ENCODE data around the gene COL1A2. TPM values are rescaled to one million over a fixed set of nuclear protein-coding genes. Genes with fewer than 3 reads are reported as not detected.

Gene COL1A2
- total and polyA plus RNA-seq, 2 of the 8 experiments (the other 6 are each of a cell fraction or from before 2014, with no cell fraction given), result 45.2 to 87.2 TPM

DNA sequence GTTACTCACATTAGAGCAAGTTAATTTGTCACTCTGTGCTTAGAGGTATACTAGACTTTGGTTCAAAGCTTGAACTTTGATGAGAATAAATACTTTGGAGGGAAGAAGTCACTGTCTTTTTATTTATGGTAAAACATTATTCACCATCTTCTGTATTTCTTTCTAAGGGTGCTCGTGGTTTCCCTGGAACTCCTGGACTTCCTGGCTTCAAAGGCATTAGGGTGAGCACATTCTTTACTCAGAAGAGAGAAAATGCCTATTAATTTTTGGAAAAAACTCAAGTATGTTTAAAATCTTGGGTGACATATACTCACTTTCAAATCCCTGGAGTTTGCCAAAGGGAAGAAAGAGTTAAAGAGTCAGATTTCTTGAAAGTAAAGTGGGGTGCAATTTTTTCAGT is 10.8 kb downstream of the COL1A2 start:
- H2AK5ac ChIP-seq (ENCODE audit: low read depth, low read length), result no peak overlapping the region
- no peak overlapping the region for H2BK20ac ChIP-seq (ENCODE audit: low read length)
- FAIRE-seq (no peak), DNase-seq (ENCODE audit: low read depth in 1 of 2, low spot score in 2 of 2) (no peak)
- no peak overlapping the region for H2BK12ac ChIP-seq (ENCODE audit: low read depth, low read length)
- no peaks in the 10 kb centered on the region for H3K4me1 ChIP-seq (replicated peaks in 1 of 4; ENCODE audit: control insufficient read depth in 3 of 4, insufficient read depth in 4 of 4, low read length in 3 of 4)
- POLR2A ChIA-PET (ENCODE audit: partially characterized antibody), result no interaction called here
- H3K18ac ChIP-seq (ENCODE audit: extremely low read depth, low read length), result no peak overlapping the region
- no peak overlapping the region for H3K56ac ChIP-seq (replicated peaks; ENCODE audit: insufficient read length, low read depth, low read length)
- no peak overlapping the region for H3K14ac ChIP-seq (ENCODE audit: insufficient read length)
- H4K20me1 ChIP-seq (replicated peaks in 1 of 2; ENCODE audit: control insufficient read depth in 1 of 2, insufficient read depth in 2 of 2, low read length in 2 of 2), result no peaks in the 10 kb centered on the region
- H4K91ac ChIP-seq (replicated peaks; ENCODE audit: insufficient read length, low read length), result no peak overlapping the region
- no peak overlapping the region for H2BK120ac ChIP-seq (replicated peaks; ENCODE audit: low read depth, low read length)
- no peaks in the 10 kb centered on the region for H3K9me3 ChIP-seq (ENCODE audit: insufficient read depth in 2 of 2, low read depth in 1 of 2, low read length in 1 of 2)
- no peaks in the 10 kb centered on the region for H3K27me3 ChIP-seq (replicated peaks in 1 of 4; ENCODE audit: control insufficient read depth in 3 of 4, extremely low read depth in 1 of 4, insufficient read depth in 3 of 4, low read length in 3 of 4)
- no peak overlapping the region for H2BK15ac ChIP-seq (ENCODE audit: low read length)
- 73% methylated on average over 1 of the region's 1 CpG; no CpG with 5 or more reads in 1 of the 2 experiments for WGBS, 2 experiments (ENCODE audit: extremely low coverage in 1 of 2, insufficient coverage in 1 of 2, insufficient read length in 1 of 2, insufficient replicate concordance in 2 of 2, low coverage in 1 of 2, low lambda C conversion rate in 2 of 2, missing lambda C conversion rate in 1 of 2)
- no peak overlapping the region for H3K23ac ChIP-seq (ENCODE audit: insufficient read length)
- H3K9ac ChIP-seq (replicated peaks in 1 of 4; ENCODE audit: extremely low read depth in 1 of 4, low read depth in 3 of 4, low read length in 3 of 4), result no peak overlapping the region
- no peak overlapping the region for H3K27ac ChIP-seq (ENCODE audit: low read depth, low read length)
- H2AFZ ChIP-seq (ENCODE audit: low read length), result no peak overlapping the region
- CTCF ChIA-PET (ENCODE audit: partially characterized antibody), result interaction anchor here (0.7 to 1.0 kb wide), 2 partner anchors 10 to 109 kb away, joined by 3 to 4 read pairs; no protein-coding TSS in a partner anchor
- no peak overlapping the region for H3K4ac ChIP-seq (replicated peaks; ENCODE audit: insufficient read length, low read depth, low read length)
- no peaks in the 10 kb centered on the region for H3K79me2 ChIP-seq (ENCODE audit: control insufficient read depth in 1 of 2, insufficient read depth in 2 of 2, low read length in 2 of 2)
- no peak overlapping the region for H3K4me2 ChIP-seq (ENCODE audit: insufficient read depth in 1 of 2, low read depth in 2 of 2, low read length in 2 of 2)
- no peak overlapping the region for H4K5ac ChIP-seq (ENCODE audit: insufficient read length, low read depth, low read length)
- peaks cover 15 to 91% (median 57%) of the 10 kb centered on the region in 4 experiments for H3K36me3 ChIP-seq (ENCODE audit: control insufficient read depth in 2 of 4, insufficient read depth in 4 of 4, low read length in 3 of 4)
- no peak overlapping the region for H3K4me3 ChIP-seq (ENCODE audit: extremely low read depth in 1 of 4, insufficient read depth in 2 of 4, low read depth in 3 of 4, low read length in 4 of 4)
- no peaks in the 10 kb centered on the region for H3K23me2 ChIP-seq (ENCODE audit: low read depth, low read length)
- H2BK5ac ChIP-seq (ENCODE audit: low read depth, low read length), result no peak overlapping the region
- no peaks in the 10 kb centered on the region for H3K79me1 ChIP-seq (ENCODE audit: low read depth, low read length)
- H4K8ac ChIP-seq (ENCODE audit: extremely low read depth, insufficient read depth, low read length), result no peak overlapping the region
- TF ChIP-seq EP300 (IDR thresholded peaks at IDR 0.05; ENCODE audit: borderline replicate concordance in 1 of 2, low read depth in 2 of 2, low read length in 2 of 2), result no peak
- no peak for TF ChIP-seq SIX5 (IDR thresholded peaks at IDR 0.05; ENCODE audit: low read depth, low read length)
- TF ChIP-seq, protein P1, sequence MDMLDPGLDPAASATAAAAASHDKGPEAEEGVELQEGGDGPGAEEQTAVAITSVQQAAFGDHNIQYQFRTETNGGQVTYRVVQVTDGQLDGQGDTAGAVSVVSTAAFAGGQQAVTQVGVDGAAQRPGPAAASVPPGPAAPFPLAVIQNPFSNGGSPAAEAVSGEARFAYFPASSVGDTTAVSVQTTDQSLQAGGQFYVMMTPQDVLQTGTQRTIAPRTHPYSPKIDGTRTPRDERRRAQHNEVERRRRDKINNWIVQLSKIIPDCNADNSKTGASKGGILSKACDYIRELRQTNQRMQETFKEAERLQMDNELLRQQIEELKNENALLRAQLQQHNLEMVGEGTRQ (IDR thresholded peaks at IDR 0.05; ENCODE audit: low read length), result no peak
- no peak for TF ChIP-seq CEBPB (IDR thresholded peaks at IDR 0.05; ENCODE audit: low read depth, low read length)
- no peak for TF ChIP-seq EGR1 (IDR thresholded peaks at IDR 0.05; ENCODE audit: borderline replicate concordance, low read depth, low read length)
- no peak for TF ChIP-seq TBP (IDR thresholded peaks at IDR 0.05; ENCODE audit: low read depth, low read length)
- TF ChIP-seq GABPA (IDR thresholded peaks at IDR 0.05; ENCODE audit: borderline replicate concordance, insufficient read depth, low read length), result no peak
- no peak for TF ChIP-seq RXRA (IDR thresholded peaks at IDR 0.05; ENCODE audit: insufficient read depth, low read depth, low read length)
- TF ChIP-seq KDM1A (IDR thresholded peaks at IDR 0.05; ENCODE audit: borderline replicate concordance, low read length), result no peak
- TF ChIP-seq FOSL1 (IDR thresholded peaks at IDR 0.05; ENCODE audit: insufficient read depth, low read depth, low read length), result no peak
- TF ChIP-seq, protein P2, sequence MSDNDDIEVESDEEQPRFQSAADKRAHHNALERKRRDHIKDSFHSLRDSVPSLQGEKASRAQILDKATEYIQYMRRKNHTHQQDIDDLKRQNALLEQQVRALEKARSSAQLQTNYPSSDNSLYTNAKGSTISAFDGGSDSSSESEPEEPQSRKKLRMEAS (IDR thresholded peaks at IDR 0.05), result no peak
- TF ChIP-seq RNF2 (IDR thresholded peaks at IDR 0.05; ENCODE audit: borderline replicate concordance, low read depth, low read length, missing control alignments, poor library complexity, severe bottlenecking), result no peak
- no peak for TF ChIP-seq CHD1 (IDR thresholded peaks at IDR 0.05; ENCODE audit: low read depth, low read length)
